ENCODE data around the gene CCNA2.

The CCNA2 gene

DNA sequence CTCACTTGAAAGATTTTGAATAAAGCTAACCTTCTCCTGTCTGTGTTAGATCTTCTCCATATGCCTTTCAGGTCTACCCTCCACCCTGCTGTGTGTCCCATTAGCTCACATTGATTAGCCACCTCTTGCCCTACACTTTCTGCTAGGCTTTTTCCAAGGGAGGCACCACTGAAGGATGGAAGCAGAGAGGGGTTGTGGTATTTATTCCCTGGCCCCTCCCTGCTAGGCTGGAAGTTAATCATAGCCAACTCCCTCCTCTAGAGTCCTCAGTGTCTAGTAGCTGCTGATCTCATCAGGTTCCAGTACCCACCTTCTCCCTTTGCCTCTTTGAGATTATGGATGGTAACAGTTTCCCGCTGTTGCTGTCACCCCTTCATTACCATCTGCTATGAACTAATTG is 49.8 kb downstream of the CCNA2 start:
- no peak for TF ChIP-seq CSDC2 (CRISPR knock-in tag; IDR thresholded peaks at IDR 0.05)
- no peak for TF ChIP-seq PPARA (CRISPR knock-in tag; IDR thresholded peaks at IDR 0.05; ENCODE audit: borderline replicate concordance)
- no peak for TF ChIP-seq SNAI2 (CRISPR knock-in tag; IDR thresholded peaks at IDR 0.05)
- no peak for TF ChIP-seq ISL1 (CRISPR knock-in tag; IDR thresholded peaks at IDR 0.05)
- no peak for TF ChIP-seq BACH2 (CRISPR knock-in tag; IDR thresholded peaks at IDR 0.05; ENCODE audit: borderline replicate concordance)
- no peak for TF ChIP-seq CSRNP3 (CRISPR knock-in tag; IDR thresholded peaks at IDR 0.05)
- TF ChIP-seq TCF4 (CRISPR knock-in tag; IDR thresholded peaks at IDR 0.05; ENCODE audit: borderline replicate concordance) = no peak
- TF ChIP-seq, protein P1, sequence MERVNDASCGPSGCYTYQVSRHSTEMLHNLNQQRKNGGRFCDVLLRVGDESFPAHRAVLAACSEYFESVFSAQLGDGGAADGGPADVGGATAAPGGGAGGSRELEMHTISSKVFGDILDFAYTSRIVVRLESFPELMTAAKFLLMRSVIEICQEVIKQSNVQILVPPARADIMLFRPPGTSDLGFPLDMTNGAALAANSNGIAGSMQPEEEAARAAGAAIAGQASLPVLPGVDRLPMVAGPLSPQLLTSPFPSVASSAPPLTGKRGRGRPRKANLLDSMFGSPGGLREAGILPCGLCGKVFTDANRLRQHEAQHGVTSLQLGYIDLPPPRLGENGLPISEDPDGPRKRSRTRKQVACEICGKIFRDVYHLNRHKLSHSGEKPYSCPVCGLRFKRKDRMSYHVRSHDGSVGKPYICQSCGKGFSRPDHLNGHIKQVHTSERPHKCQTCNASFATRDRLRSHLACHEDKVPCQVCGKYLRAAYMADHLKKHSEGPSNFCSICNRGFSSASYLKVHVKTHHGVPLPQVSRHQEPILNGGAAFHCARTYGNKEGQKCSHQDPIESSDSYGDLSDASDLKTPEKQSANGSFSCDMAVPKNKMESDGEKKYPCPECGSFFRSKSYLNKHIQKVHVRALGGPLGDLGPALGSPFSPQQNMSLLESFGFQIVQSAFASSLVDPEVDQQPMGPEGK (CRISPR knock-in tag; IDR thresholded peaks at IDR 0.05; ENCODE audit: borderline replicate concordance) = no peak
- TF ChIP-seq ZNF565 (CRISPR knock-in tag; conservative IDR thresholded peaks at IDR 0.05; ENCODE audit: low read depth) = no peak
- TF ChIP-seq ZC3H10 (CRISPR knock-in tag; IDR thresholded peaks at IDR 0.05) = no peak
- TF ChIP-seq ARNTL (CRISPR knock-in tag; IDR thresholded peaks at IDR 0.05; ENCODE audit: borderline replicate concordance, low read depth) = no peak
- peak; percentile 17 for ATAC-seq

- ATAC-seq = no peak
- TF ChIP-seq BACH2 (CRISPR knock-in tag; IDR thresholded peaks at IDR 0.05; ENCODE audit: borderline replicate concordance) = no peak
- no peak for TF ChIP-seq ZNF8 (CRISPR knock-in tag; IDR thresholded peaks at IDR 0.05)
- TF ChIP-seq CSRNP3 (CRISPR knock-in tag; IDR thresholded peaks at IDR 0.05) = no peak
- TF ChIP-seq ESRRG (CRISPR knock-in tag; IDR thresholded peaks at IDR 0.05) = no peak
- TF ChIP-seq, protein P2, sequence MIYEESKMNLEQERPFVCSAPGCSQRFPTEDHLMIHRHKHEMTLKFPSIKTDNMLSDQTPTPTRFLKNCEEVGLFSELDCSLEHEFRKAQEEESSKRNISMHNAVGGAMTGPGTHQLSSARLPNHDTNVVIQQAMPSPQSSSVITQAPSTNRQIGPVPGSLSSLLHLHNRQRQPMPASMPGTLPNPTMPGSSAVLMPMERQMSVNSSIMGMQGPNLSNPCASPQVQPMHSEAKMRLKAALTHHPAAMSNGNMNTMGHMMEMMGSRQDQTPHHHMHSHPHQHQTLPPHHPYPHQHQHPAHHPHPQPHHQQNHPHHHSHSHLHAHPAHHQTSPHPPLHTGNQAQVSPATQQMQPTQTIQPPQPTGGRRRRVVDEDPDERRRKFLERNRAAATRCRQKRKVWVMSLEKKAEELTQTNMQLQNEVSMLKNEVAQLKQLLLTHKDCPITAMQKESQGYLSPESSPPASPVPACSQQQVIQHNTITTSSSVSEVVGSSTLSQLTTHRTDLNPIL (CRISPR knock-in tag; IDR thresholded peaks at IDR 0.05; ENCODE audit: low read depth) = no peak
- no peak for TF ChIP-seq ZNF565 (CRISPR knock-in tag; conservative IDR thresholded peaks at IDR 0.05; ENCODE audit: low read depth)
- TF ChIP-seq PPARA (CRISPR knock-in tag; IDR thresholded peaks at IDR 0.05; ENCODE audit: borderline replicate concordance) = no peak
- TF ChIP-seq ARNTL (CRISPR knock-in tag; IDR thresholded peaks at IDR 0.05; ENCODE audit: borderline replicate concordance, low read depth) = no peak
- no peak for TF ChIP-seq ZC3H10 (CRISPR knock-in tag; IDR thresholded peaks at IDR 0.05)
- no peak for TF ChIP-seq OSR1 (CRISPR knock-in tag; IDR thresholded peaks at IDR 0.05)
- TF ChIP-seq ZNF70 (CRISPR knock-in tag; IDR thresholded peaks at IDR 0.05) = no peak
- TF ChIP-seq TOX (CRISPR knock-in tag; IDR thresholded peaks at IDR 0.05; ENCODE audit: borderline replicate concordance) = no peak
- TF ChIP-seq ISL1 (CRISPR knock-in tag; IDR thresholded peaks at IDR 0.05) = no peak
- TF ChIP-seq ZFP3 (CRISPR knock-in tag; IDR thresholded peaks at IDR 0.05) = no peak
- no peak for TF ChIP-seq GLIS3 (CRISPR knock-in tag; IDR thresholded peaks at IDR 0.05)
Measured at GRCh38 chr4:121771869-121772268, 51.8 kb downstream of the CCNA2 start.

- no peak for ATAC-seq
- no peak for TF ChIP-seq CSDC2 (CRISPR knock-in tag; IDR thresholded peaks at IDR 0.05)
- TF ChIP-seq TOX (CRISPR knock-in tag; IDR thresholded peaks at IDR 0.05; ENCODE audit: borderline replicate concordance) = no peak
- TF ChIP-seq SNAI2 (CRISPR knock-in tag; IDR thresholded peaks at IDR 0.05) = no peak
- no peak for TF ChIP-seq ZNF565 (CRISPR knock-in tag; conservative IDR thresholded peaks at IDR 0.05; ENCODE audit: low read depth)
- TF ChIP-seq ESRRG (CRISPR knock-in tag; IDR thresholded peaks at IDR 0.05) = no peak
- no peak for TF ChIP-seq BACH2 (CRISPR knock-in tag; IDR thresholded peaks at IDR 0.05; ENCODE audit: borderline replicate concordance)
- no peak for TF ChIP-seq GLIS3 (CRISPR knock-in tag; IDR thresholded peaks at IDR 0.05)
- no peak for TF ChIP-seq PPARA (CRISPR knock-in tag; IDR thresholded peaks at IDR 0.05; ENCODE audit: borderline replicate concordance)
- no peak for TF ChIP-seq ZC3H10 (CRISPR knock-in tag; IDR thresholded peaks at IDR 0.05)
- TF ChIP-seq ZNF8 (CRISPR knock-in tag; IDR thresholded peaks at IDR 0.05) = no peak
- no peak for TF ChIP-seq CSRNP3 (CRISPR knock-in tag; IDR thresholded peaks at IDR 0.05)
- no peak for TF ChIP-seq ARNTL (CRISPR knock-in tag; IDR thresholded peaks at IDR 0.05; ENCODE audit: borderline replicate concordance, low read depth)
Measured at GRCh38 chr4:121769341-121769740, 54.3 kb downstream of the CCNA2 start.

Data from SK-N-SH treated with all-trans-retinoic acid at 6 μM for 48 hours (cell line).